ENCODE results near the gene SULF2.

SULF2 gene

GRCh38 chr20:47622118-47622665 lies 163.1 kb downstream of the SULF2 start:
- TF ChIP-seq GATA3 (IDR thresholded peaks at IDR 0.05; ENCODE audit: low read depth, low read length) (no peak), GATA2 (IDR thresholded peaks at IDR 0.05; ENCODE audit: low read depth, low read length) (no peak)

- TF ChIP-seq GATA2 (IDR thresholded peaks at IDR 0.05; ENCODE audit: low read depth, low read length) (no peak), GATA3 (IDR thresholded peaks at IDR 0.05; ENCODE audit: low read depth, low read length) (no peak)
These were observed 164.2 kb downstream of the SULF2 start for GRCh38 chr20:47620808-47621805.

GRCh38 chr20:47618479-47618878 lies 166.8 kb downstream of the SULF2 start:
- TF ChIP-seq GATA2 (IDR thresholded peaks at IDR 0.05; ENCODE audit: low read depth, low read length) (no peak), GATA3 (IDR thresholded peaks at IDR 0.05; ENCODE audit: low read depth, low read length) (no peak)

- TF ChIP-seq GATA2 (IDR thresholded peaks at IDR 0.05; ENCODE audit: low read depth, low read length) (no peak), GATA3 (IDR thresholded peaks at IDR 0.05; ENCODE audit: low read depth, low read length) (no peak)
These were observed 170.5 kb downstream of the SULF2 start for GRCh38 chr20:47614703-47615309.

- TF ChIP-seq GATA2 (IDR thresholded peaks at IDR 0.05; ENCODE audit: low read depth, low read length) (no peak), GATA3 (IDR thresholded peaks at IDR 0.05; ENCODE audit: low read depth, low read length) (no peak)
These were observed 172.6 kb downstream of the SULF2 start for GRCh38 chr20:47612670-47613069.

GRCh38 chr20:47611785-47612184 lies 173.5 kb downstream of the SULF2 start:
- TF ChIP-seq GATA2 (IDR thresholded peaks at IDR 0.05; ENCODE audit: low read depth, low read length) (no peak), GATA3 (IDR thresholded peaks at IDR 0.05; ENCODE audit: low read depth, low read length) (no peak)

GRCh38 chr20:47610945-47611250 lies 174.4 kb downstream of the SULF2 start:
- no peak for TF ChIP-seq GATA2 (IDR thresholded peaks at IDR 0.05; ENCODE audit: low read depth, low read length)
- TF ChIP-seq GATA3 (IDR thresholded peaks at IDR 0.05; ENCODE audit: low read depth, low read length), result no peak

GRCh38 chr20:47610247-47610944 lies 174.9 kb downstream of the SULF2 start:
- TF ChIP-seq GATA2 (IDR thresholded peaks at IDR 0.05; ENCODE audit: low read depth, low read length), result no peak
- no peak for TF ChIP-seq GATA3 (IDR thresholded peaks at IDR 0.05; ENCODE audit: low read depth, low read length)

GRCh38 chr20:47609001-47609400 lies 176.3 kb downstream of the SULF2 start:
- no peak for TF ChIP-seq GATA3 (IDR thresholded peaks at IDR 0.05; ENCODE audit: low read depth, low read length)
- TF ChIP-seq GATA2 (IDR thresholded peaks at IDR 0.05; ENCODE audit: low read depth, low read length), result no peak

All from SH-SY5Y (cell line).